GM21528 (cell line): ENCODE results near the gene NUDCD3.
"Not testable (repeated sequence)": the region's sequence is repeated elsewhere in the genome, so short reads cannot be mapped to it uniquely, and the experiment has no call there.

Experiments used
- ATAC-seq: cut with Tn5 transposase; IDR thresholded peaks from one replicate; pipeline ENCODE4 v1.9.1; 2021; ENCODE audit warnings: mild to moderate bottlenecking, moderate library complexity; ENCODE audit not compliant: unreplicated experiment, low FRiP score

Gene NUDCD3

DNA sequence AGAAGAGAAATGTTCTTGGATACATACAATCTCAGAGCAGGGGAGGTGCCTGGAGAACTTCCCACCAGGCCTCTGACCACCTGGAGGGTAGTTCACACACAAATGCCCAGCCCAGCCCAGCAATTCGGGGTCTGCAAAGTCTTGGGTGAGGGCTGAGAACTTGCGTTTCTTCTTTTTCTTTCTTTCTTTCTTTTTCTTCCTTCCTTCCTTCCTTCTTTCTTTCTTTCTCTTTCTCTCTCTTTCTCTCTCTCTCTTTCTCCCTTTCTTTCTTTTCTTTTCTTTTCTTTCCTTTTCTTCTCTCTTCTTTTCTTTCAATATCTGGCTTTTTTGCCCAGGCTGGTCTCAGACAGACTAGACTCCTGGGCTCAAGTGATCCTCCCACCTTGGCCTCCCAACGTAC, 28.3 kb upstream of the NUDCD3 start:
- no peak for ATAC-seq

DNA sequence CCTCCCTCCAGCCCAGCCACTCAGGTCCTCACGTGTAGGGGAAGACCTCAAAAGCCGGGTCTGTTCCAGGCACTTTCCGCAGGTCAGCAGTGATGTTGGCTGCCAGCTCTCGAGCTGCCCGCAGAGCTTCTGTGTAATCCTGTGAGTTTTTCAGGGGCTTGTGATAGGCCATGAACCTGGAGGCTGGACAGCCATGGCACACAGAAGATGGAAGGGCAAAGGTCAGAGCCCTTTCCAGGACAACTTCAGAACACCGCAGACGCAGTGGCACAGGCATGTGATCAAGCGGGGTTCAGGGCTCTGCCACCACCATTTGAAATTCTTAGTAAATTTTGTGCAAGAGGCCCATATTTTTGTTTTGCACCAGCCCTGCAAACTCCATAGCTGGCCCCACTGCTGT, 26.7 kb upstream of the NUDCD3 start:
- no peak for ATAC-seq

DNA sequence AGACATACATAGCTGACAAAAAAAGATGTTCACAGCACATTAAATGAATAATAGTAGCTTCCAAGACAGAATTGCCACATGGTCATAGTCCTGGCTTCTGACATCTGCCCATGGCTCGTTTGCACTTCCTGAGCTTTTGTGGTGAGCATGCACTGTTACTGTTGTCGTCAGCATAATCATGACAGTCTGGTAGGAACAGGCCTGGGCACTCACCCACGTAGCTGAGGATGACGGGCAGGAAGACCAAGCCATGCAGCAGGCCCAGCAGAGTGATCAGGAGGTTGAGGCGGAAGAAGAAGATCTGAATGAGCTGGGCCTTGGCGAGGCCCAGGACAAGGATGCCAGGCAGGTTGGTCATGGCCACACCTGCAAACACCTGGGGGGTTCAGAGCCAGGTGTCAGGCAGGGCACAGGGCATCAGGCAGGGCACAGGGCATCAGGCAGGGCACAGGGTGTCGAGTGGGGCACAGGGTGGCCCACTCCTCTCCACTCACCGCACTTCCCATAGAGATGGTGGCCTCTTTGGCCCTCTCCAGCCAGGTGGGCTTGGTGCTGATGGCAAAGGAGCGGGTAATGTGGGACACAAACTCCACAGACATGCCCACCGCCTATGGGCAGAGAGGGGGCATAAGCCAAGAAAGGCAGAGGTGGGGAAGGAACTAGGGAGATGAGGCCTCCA, 25.3 kb upstream of the NUDCD3 start:
- ATAC-seq, result no peak

DNA sequence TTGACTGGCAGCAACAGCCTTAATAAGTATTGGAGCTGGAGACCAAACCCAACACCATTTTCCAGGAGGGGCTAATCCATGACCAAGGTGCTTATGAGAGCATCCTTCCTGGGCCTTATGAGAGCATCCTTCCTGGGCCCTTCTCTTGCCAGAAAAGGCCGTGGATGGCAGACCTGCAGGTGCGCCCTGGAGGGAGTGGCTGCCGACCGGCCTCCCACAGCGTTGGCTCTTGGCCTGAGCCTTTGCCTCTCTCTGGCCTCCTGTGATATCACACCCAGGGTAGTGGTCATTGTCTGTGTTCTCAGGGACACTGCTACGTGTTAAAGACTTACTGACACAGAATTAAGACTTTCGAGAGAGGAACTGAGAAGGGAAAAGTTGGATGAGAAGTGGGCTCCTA, 22.3 kb upstream of the NUDCD3 start:
- no peak for ATAC-seq

DNA sequence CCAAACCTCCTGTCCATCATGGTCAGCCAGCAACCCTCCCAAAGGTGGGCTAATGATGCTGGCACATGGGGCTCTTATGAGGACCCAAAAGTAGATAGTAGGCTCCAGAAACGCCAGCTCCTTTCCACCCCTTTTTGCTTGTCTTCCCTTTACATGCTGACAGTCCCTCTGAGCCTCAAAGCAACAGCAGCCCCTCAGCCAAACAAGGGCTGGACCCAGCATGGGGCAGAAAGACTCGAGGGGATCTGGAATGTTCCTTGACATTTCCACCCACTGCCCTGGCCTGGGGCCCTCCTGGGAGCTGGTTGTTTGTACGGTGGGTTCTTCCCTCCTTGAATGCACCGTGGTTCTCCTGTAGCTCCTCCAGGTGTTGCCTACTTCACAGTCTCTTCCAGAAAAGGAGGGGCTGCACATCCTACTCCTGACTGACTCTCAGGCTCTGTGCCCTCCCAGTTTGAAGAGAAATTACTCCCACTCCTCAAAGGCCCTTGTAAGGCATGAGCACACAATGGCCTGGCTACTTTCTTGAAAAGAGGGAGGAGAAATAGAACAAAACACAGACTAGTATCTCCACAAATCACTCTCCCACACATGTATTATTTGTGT, 21.5 kb upstream of the NUDCD3 start:
- no peak for ATAC-seq

DNA sequence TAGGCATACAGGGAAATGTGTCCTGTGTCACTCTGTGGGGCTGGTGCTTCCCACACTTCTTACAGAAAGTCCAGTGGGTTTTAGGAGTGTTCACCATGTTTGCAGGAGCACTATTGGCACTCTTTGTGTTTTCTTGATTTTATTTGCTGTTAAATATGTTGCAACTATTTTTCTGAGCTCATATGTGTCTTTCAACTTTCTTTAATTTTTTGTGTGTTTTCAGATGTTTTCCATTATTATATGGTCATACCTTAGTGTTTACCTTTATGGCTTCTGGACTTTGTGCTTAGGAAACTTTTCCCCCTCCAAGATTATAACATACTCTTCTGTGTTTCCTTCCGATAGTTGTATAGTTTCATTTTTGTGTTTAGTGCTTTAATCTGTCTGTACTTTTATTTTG, 20.8 kb upstream of the NUDCD3 start:
- no peak for ATAC-seq

DNA sequence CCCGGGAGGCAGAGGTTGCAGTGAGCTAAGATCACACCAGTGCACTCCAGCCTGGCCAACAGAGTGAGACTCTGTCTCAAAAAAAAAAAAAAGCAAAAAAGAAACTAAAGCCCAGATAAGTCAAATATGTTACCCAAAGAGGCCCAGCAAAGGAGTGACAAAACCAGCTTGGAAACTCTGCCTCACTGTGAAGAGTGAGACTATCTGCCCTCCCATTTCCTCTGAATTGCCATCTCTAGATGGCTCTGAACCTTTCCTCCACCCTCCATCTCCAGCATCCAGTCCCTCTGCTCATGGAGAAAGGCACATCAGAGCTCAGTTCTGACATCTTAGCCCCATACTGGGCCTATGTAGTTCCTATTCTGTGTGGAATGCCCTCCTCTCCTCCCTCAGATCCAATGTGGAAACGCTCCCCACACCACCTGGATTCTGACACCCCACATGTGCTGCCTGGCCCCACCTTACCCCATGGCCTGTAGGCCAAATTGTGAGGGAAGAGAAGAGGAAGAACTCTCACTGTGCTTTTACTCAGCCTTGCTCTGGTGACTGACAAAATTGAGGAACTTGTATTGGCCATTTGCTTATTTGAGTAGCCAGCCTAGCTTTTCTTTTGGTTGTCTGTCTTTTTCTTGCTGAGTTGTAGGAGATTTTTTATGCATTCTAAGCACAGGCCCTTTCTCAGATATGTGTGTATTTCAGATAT, 18.0 kb upstream of the NUDCD3 start:
- ATAC-seq, result no peak

DNA sequence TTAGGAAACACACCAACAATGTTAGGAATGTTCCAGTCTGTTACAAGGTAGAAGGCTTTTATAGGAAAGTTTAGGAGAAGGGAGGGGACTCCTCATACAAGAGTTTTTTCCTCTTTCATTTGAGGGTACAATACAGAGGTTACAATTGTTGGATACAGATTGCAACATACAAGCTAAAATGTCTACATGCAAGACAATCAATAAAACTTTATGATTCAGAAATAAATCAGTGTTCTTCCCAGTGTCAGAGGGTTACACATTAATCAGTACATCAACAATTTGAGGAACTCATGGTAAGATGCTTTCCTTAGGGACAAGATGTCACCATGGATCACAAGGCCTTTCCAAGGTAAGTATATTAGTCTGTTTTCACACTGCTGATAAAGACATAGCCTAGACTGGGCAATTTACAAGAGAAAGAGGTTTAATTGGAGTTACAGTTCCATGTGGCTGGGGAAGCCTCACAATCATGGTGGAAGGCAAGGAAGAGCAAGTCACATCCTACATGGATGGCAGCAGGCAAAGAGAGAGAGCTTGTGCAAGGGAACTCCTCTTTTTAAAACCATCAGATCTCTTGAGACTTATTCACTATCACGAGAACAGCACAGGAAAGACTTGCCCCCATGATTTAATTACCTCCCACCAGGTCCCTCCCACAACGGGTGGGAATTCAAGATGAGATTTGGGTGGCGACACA, 16.3 kb upstream of the NUDCD3 start:
- ATAC-seq, result not testable (repeated sequence)

DNA sequence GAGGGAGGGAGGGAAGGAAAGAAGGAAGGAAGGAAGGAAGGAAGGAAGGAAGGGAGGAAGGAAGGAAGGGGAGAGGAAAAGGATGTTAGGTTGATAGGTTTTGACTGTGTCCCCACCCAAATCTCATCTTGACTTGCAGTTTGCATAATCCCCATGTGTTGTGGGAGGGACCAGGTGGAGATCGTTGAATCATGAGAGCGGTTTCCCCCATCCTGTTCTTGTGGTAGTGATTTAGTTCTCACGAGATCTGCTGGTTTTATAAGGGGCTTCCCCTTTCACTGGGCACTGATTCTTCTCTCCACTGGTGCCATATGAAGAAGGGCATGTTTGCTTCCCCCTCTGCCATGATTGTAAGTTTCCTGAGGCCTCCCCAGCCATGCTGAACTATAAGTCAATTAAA, 15.1 kb upstream of the NUDCD3 start:
- no peak for ATAC-seq

DNA sequence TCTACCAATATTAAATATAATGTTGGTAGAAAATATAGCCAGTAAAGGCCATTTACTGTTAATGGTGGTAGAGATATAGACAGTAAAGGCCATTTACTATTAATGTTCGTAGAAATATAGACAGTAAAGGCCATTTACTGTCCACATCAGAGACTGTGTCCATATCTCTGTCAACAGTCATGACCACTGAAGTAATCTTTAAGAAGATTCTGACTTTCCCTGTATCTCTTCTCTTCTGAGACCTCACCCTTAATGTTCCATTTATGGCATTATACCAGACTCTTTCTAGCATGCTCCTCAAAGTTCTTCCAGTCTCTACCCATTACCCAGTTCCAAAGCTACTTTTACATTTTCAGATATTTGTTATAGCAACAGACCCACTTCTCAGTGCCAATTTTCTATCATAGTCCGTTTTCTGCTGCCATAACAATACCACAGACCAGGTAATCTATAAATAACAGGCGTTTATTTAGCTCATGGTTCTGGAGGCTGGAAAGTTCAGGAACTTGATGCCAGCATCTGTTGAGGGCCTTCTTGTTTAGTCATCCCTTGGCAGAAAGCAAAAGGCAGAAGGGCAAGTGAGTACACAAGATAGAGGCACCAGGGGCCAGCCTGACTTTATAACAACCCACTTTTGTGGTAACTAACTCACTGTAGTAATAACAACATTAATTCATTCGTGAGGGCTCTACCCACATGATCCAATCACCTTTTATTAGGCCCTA, 7.9 kb upstream of the NUDCD3 start:
- ATAC-seq, result no peak

DNA sequence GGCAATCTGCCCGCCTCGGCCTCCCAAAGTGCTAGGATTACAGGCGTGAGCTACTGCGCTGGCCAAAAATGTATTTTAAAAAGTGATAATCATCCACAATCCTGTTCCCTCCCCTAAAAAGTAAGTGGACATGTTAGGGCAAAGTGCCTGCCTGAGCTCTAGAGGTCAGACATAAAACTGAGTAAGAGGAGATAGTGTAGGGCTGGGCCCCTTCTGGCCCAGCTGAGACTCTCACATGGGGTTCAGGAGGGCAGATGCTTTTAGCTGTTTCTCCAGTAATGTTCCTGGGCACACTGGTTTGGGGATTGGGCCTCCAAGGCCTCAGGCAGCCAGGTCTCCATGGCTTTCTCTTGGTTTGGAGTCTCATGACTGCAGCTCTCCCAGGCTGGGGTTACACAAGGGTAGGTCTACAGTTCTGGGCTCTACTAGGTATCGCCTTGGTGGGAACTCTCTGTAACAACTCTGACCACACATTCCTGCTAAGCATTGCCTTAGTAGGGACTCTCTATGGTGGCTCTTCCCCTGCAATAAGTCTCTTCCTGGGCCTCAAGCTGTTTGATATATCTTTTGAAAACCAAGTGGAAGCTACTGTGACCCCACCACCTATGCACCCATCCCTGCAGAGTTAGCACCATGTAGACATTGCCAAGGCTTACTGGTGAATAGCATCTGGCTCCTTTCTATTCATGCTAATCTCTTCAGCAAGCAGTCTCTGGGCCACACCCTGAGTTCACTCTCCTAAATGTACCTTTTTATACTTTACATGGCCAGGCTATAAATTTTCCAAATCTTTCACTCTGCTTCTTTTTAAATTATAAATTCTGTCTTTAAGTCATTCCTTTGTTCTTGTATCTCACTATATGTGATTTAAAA, 6.9 kb upstream of the NUDCD3 start:
- no peak for ATAC-seq

DNA sequence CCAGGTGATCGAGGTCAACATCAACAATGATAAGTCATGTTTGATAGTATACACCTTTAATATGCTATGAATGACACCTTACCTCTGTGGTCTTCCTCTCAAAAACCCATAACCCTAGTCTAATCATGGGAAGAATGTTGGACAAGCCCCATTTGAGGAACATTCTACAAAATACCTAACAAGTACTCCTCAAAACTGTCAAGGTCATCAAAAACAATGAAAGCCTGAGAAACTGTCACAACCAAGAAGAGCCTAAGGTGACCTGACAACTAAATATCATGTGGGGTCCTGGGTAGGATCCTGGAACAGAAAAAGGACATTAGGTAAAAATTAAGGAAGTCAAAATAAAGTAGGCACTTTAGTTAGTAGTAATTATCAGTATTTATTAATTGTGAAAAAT, 5.9 kb upstream of the NUDCD3 start:
- ATAC-seq, result no peak

DNA sequence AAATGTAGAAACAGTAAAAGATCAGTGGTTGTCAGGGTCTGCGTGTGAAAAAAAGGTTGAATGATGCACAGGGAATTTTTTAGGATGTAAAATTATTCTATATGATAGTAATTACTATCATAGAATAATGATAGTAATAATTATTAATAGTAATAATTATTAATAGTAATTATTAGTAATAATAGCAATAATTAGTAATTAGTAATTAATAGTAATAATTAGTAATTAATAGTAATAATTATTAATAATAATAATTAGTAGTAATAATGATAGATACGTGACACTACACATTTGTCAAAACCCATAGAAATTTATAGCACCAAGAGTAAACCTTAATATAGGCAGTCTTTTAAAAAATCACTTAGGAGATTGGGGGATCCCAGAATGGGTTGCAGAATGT, 4.5 kb upstream of the NUDCD3 start:
- no peak for ATAC-seq

DNA sequence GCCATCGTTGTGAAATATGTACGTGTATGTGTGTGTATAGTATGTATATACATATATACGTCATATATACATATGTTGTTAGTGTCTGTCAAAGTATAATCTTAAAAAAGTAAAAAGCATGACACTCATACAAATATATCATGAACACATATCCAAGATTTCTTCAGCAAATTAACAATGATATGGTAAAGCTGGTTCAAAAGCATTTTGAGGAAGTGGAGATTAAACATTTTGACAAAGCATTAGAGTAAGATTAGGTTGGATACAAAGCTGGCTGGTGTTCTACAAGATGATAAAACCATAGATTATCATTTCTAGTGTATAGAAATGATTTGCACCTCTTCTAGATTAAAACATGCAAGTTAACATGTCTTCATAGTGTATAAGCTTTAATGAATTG, 771 bp upstream of the NUDCD3 start:
- no peak for ATAC-seq

DNA sequence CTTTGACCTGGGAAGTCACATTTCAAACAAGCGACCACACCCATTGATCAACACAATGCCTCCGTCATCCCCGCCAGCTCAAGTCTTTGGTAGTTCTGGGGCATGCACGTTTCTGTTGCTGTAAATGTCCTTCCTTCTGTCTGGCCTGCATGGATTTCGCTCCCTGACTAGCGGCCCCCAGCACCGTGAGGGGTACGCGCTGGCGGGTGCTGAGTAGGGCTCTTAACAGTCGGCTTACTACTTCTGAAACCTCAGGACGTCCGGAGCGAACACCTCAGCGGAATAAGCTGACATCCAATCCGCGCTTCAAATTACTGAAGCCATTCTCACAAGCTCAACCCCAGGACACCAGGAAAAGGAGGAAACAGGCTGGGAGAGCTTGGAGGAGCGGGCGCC, 505 bp downstream of the NUDCD3 start:
- no peak for ATAC-seq

DNA sequence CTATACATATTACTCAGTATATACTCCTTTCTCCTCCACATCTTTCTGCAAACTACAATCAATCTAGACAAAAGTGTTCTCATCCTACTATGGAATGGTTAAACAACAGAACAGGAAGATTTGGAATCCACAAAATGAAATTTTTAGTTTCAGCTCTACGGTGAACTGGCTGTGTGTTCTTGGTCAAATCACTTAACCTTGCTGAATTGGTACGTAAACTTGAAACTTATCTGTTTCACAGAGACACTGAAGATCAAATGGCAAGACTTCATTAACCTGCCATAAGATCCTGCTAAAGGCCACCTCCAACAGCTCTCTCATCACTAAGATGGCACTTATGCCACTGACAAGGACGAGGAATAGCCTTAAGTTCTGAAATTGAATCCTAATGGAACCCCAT, 1.5 kb downstream of the NUDCD3 start:
- no peak for ATAC-seq

DNA sequence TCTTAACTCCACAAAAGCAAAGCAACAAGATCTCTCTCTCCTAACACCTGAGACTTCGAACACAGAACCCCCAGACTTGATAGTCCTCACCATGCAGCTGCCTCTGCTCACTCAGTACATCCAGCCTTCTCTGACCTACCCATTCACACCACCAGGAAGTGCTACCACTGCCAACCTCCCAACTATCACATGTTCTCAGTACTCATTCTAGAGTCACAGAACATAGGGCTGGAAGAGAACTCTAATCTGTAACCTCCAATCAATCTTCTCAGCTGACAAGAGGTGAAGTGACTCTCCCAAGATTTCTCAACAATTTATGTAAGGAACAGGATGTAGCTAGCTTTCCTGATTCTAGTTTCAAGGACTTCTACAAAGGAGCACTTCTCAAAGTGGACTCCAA, 3.8 kb downstream of the NUDCD3 start:
- no peak for ATAC-seq

DNA sequence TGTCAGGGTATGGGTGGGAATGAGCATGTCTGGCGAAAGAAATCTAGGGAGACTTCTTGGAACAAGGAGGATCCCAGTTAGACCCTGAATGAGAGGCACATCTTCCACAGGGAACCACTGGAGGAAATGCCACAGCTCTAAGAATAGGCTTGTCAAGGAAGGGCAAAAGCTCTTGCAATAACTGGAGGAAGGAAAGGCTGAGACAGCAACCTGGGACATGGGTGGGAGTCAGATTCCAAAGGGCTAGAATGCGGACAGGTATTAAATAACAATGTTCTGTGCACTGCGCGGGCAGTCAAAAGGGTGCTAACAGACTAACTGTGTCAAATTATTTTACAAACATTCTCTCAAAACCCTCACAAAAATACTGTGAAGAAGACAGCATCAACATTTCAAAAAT, 4.5 kb downstream of the NUDCD3 start:
- no peak for ATAC-seq

DNA sequence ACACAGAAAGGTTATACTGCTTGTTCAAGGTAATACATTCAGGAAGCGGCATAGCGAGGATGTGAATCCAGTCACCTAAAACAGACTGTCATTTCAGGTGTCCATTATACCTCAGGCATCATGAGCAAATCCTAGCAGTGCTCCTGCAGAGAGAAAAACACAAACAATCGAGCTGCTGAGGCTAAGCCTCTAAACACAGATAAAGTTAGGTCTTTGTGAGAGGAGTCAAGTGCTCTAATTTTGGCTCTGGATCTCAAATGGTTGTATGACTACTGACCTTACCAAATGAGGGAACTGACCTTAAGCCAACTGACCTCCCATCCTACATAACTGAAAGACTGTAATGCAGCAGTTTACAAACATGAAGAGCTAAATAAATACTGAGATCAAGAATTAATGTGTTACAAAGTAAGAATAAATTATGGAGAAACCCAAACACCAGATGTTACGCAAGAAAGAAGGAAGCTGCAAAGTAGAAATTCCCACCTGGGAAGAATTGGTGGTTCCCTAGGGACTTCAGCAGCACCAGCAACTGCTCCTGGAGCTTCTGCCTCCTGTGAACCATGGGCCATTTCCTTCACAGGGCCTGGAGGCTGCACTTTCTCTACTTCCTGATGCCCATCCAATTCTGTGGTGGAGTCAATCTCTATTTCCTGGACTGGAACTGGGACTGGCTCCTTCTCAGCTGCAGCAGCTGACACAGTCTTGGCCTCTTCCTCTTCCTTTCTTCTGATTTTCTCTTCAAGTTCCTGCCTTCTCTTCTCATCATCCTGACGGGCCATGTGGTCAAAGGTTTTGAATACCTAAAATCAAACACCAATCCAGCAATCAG, 5.8 kb downstream of the NUDCD3 start:
- ATAC-seq, result no peak
